Limb (tissue), 2 donors: ENCODE data around the gene LINC00305.

Source experiments
- DNase-seq, 2 donors: peaks; one replicate each; pipeline ENCODE4 v3.0.0-alpha.2; 2016; ENCODE audit errors: extremely low spot score in 2 of 2

LINC00305 gene

DNA sequence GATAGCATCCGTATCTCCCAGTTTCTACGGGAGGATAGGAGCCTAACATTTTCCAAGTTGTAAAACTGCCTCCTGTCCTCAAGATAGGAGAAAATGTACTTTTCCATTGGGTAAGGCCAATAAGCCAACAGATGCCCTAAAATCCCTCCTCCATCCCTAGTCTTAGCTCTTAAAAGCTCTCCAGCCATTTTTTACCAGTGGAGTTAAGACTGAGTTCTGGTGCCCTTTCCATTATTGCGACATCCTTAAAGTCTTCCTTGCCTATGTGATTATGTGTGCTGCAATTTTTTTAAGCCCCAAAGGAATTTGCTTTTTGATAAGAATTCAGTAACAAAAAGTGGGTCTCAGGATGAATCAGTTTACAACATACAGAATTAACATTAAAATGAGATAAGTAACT, 33.0 kb downstream of the LINC00305 start:
- DNase-seq: no peak

DNA sequence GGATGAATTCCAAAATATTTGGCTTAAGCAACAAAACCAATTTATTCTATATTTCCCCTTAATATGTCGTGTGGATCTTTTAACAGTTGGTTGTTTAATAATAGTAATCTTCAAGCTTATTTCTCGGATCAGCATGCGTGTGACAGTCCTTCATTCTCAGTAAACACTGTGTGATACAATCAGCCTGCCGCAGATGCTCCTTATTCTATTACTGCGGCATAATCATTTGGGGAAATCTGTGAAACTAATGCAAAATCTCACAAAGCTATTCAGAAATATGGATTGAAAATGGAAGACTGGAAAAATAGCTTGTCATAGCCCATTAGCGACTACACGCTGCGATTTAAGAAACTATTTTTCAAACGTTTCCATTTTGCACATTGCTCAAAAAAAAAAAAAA, 36.9 kb downstream of the LINC00305 start:
- no peak for DNase-seq

DNA sequence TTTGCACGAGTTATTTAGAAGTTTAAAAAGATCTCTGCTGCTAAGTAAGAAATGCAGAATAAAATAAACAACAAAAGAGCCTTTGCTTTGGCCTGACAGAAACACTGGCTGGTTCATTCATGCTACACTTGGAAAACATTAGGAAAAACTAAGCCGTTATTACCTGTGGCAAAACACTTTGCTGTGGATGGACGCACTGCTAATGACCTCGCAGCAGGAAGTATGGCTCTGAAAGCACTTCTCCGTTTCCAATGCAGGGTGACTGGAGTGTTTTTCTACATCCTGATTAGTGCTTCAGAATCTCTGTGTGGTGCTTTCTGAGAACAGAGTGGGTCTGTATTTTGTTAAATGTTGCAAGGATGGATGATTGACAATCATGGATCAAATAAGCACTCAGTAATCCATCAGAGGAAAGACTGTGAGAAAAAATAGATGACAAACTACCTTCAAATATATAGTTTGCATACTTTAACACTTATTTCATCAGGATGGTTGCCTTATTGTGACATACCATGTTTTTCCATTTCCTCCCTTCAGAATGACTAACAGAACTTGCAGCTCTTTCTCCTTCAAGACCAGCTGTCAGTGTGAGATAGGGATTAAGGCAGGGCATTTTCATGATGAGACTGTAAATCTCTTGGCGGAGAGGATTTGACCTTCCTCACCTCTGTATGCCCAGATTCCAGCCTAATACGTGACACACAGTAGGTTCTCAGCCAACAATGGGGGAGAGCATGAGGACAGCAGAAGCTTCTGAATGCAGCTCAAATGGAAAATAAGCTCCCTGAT, 38.0 kb downstream of the LINC00305 start:
- DNase-seq: no peak

DNA sequence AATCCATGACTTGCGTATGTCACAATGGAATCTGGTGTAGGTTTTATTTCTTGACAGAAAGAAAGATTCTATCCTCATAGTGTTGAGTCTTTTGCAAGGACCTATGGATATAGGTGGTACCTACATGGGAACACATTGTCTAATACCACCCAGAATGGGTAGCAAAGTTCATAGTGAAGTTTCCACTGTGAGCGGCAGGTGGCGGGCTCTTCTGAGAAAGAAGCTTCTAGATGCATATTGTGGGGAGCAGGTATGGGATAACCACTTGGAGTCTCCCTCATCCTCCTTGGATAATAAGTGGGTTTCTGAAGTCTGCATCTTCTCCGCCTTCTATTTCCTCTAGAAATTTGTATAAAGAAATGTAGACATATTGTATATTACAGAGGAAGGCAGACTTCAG, 44.9 kb downstream of the LINC00305 start:
- no peak for DNase-seq

DNA sequence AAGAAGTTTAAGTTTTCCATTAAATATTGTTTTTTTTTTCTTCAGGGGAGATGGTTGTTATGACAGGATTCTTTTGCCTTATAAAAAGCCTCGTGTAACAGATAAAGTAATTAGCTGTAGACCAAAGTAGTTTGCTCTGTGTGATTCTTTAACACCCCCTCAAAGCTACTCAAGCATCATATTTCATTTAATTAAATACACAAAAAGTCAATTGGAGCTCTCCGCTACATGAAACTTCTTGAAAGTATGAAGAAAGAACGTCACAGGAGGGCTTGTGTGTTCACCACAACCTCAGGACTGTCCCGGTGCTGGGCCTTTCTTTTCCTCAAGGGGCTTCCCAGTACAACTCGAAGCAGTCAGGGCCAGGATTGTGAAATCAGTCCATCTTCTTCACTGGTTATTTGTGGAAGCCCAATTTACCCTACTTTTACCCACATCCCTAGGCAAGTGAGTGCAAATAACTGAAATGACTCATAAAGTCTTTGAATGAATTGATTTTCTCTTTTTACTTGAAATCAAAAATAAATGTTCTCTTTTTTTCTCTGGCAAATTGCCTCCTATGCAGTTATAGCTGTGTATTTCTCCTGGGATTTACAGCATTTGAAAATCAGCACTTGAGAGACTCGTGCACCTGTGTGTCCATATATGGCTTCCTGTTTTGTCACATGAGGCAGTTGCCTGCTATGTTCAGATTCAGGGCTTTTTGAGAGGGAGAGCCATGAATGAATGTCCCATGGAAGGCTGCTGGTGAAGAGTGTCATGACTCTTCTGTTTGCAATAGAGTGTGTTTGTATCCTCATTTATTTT, 48.6 kb downstream of the LINC00305 start:
- no peak for DNase-seq

DNA sequence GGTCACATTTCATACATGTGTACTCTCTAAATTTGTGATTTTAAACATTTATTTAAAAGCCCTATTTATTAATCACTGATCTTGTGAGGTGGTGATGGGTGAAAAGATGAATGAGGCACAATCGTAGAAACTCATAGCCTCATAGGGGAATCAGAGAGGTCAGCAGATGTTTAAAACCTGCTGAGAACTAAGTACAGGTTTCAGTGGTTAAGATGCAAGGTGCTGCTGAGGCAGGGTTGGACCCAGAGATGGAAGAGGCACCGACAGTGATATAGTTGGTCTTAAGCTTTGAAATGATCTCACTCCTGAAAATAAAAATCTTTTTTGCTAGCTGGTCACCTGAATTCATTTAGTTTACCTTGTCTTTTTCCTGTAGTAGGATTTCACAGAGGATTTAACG, 49.6 kb downstream of the LINC00305 start:
- no peak for DNase-seq

DNA sequence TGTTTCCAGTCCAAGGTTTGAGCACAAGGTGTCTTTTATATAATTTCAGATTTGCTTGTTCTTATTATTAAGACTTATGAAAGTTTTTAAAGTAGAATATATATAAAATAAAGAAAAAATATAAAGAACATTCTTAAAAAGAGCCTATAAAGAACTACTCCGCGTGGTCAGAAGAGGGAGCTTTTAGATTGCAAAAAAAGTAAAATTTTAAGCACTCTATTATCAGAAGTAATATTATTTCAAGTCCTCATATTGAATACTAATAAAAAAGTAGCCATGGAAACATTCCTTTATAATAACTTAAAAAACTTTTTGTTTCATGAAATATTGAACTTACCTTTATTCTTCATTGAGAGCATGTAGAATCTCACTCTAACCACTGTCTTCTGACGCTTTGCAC, 51.4 kb downstream of the LINC00305 start:
- DNase-seq: peak in 1 of 2 donors; percentile 53

DNA sequence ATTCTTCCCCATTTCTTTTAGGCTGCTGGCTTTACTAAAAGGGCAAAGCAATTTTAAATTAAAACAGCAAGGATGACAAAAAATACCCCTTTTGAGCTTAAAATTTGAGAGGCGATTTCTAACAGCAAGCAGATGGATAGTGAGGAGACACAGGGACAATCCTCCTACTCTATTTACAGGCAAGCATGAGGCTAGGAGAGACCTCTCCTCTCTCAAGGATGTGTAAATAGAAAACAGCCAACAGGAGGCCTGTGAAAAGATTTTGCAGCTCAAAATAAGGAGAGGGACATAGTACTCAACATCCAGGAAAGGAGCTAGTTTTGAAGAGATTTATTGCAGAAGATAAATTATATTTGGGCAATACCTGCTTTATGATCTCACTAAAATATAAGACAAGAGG, 53.8 kb downstream of the LINC00305 start:
- DNase-seq: no peak

DNA sequence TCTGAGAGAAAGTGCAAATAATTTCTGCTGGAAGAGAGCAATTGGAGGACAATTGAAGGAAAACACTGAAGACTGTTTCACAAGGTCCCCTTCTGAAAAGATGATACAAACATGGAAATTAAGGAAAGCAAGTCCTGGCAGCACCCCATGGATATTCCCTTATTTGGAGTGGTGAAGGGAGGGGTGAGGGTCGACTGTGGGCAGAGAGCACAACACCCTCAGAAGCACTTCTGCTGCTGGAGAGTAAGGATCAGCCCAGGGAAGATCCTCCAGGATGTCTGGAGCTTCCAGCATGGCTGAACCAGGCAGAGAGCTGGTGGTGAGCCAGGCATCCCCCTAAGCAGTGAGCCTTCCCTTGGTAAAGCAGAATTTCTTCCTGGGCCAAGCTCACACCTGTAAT, 54.7 kb downstream of the LINC00305 start:
- DNase-seq: no peak

DNA sequence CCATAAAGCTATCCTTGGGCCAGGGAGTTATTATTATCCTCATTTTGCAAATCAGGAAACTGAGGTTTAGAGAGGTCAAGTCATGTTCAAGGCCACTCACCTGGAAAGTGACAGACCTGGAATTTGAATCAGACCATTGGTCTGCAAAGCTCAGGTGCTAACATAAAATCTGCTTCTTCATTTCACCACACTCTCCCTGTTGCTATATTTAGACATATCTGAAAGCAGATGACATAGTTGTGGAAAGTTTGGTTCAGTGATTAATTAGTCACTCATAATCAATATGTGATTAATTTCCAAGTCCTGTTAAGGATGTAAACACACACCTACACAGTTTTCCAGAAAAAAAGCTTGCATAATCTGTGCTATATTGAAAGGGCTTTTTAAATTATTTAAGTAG, 57.4 kb downstream of the LINC00305 start:
- DNase-seq: no peak

DNA sequence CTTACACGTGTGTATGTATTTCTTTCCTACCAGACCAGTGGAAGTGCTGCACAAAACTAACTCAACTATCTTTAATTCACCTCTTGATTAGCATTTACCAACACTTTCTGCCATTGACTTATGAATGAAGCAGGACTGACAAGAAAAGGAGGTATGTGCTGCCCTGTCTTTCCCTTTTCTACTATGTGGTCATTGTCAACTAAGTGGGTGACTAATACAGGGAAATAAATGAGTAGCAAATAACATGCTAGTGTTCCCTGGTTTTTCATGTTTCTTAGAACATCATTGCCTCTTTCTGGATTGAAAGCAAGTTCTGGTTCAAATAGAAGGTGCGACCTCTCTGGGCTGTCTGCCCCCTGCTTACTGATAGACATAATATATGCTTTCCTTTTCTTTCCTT, 58.0 kb downstream of the LINC00305 start:
- no peak for DNase-seq

DNA sequence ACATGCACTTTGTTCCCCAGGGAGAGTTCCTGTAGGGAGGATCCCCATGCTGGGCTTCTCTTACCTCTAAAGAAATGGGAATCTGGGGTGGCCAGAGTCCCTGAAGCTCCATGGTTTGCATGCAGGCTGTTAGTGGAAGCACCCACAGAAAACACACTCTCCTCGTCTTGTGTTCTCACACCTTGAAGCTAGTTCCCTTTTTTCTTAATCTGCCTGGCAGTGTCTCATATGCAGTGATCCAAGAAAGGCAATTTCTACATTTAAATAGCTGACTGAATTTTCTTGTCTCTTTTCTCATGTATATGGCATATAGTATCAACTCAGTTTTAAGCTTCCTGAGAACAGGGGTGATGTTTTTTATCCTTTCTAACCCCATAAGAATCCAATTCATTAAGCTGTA, 65.0 kb downstream of the LINC00305 start:
- no peak for DNase-seq

DNA sequence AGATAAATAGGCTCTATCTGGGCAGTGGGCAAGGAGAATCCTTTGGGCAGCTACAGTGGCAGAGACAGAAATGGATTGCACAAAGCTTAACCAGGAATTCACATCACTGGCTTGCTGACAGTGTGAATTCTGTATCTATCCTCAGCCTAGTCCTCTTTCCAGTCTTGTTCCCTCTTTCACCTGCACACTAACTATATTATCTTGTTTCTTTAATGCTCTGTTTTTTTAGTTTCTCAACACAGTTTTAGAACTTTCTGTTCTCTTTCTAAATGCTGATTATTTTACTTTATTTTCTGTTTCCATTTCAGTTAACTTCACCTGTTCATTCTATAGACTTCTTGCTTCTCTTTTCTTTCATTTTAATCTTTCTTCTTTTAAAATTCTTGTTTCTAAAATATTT, 66.4 kb downstream of the LINC00305 start:
- no peak for DNase-seq

DNA sequence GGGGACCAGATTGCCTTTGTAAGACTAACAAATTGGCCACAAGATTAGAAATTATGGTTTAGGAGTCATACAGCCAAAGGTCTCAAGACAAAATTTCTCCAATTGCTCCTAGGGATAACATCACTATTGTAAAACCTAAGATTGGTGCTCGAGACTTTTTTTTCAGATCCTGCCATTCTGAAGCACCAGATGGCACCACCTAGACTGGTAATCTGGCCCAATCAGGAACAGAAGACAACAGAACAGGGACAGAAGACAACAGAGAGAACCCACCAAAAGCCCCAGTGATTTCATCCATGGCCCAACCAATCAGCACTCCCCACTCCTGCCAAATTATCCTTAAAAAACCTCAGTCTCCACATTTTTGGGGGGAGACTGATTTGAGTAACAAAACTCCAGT, 66.8 kb downstream of the LINC00305 start:
- DNase-seq: no peak

DNA sequence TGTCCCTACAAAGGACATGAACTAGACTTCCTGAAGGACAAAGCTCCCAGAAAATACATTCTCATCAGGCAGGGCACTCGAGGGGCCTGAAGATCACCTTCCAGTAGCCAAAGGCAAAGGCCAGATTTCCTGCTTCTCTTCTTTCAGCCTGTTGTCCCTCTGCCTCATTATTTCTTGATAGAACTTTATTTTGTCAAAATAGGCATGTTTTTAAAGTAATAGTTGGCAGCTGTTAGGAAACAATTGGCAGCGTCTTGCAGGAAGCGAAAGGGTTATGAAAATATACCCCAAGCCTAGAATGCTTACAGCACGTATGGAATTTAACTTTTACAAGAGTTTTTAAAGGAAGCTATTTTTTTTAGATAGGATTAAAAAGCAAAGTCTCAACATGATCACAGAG, 74.9 kb downstream of the LINC00305 start:
- DNase-seq: no peak

DNA sequence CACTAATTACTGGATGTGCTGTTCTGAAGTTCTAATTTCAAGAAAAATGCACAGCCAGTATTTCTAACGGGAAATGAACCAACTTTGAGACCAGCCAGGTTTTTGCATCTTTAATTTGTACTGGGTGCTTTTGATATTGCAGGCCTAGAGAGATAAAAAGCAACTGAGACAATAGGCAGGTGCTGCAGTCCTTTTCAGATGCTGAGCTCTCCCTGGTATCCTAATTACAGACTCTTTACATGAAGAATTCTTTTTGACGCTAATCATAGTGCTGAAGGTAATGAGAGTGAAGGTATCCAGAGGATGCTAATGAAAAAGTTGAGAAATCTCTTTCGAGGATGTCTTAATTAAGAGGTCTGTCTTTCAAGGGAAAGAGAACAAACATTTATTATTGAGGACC, 93.9 kb downstream of the LINC00305 start:
- no peak for DNase-seq

DNA sequence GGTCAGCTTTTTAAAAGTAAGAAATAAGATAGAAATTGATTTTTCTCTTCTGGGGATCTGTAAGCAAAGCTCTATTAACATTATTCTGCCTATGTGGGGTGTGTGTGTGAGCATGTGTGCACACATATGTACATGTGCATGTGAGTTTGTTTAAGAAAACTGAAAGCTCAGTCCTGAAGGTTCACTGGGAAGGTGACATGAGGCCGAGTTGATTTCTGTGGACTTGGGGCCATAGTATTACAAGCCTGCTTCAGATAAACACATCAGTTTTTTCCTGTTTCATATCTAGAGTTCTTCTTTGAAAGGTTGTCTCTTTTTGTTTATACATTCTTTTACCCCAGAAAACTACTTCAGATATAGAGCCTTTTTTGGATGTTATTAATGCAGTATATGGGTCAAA, 95.6 kb downstream of the LINC00305 start:
- DNase-seq: no peak

DNA sequence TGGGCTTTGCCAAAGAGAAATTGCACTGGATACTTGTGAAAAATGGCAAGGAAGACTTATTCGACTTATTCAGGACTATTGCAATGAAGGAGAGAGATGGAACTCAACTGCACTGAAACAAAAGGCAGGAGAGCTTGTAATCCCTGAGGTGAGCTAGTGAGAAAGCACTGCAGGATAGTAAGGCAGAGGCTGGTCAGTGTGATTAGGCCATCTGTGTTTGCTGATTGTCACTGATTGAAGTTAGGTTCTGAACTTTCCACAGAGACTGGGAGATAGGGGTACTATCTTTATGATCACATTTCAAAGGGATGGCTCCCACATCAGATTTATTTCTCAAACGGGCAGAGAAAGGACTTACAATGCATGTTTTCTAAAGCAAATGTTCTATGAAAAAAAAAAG, 96.1 kb downstream of the LINC00305 start:
- DNase-seq: no peak

DNA sequence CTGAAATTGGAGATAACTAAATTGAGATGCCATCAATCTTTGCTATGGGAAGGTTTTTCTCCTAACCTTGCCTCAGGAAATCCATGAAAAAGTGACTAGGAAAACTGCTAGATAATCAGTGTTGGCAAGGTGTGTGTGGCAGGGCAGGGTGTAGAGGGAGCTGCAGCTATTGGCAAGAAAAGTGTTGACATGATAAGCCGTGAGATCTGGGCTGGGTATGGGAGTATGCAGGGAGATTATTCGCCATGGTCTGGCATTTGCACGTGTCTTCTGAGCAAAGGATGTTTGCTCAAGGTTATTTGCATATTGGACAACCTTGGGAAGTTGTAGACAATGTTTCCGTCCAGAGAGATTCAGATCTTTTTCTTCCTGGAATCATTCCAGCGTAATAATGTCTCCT, 104.3 kb downstream of the LINC00305 start:
- DNase-seq: no peak

DNA sequence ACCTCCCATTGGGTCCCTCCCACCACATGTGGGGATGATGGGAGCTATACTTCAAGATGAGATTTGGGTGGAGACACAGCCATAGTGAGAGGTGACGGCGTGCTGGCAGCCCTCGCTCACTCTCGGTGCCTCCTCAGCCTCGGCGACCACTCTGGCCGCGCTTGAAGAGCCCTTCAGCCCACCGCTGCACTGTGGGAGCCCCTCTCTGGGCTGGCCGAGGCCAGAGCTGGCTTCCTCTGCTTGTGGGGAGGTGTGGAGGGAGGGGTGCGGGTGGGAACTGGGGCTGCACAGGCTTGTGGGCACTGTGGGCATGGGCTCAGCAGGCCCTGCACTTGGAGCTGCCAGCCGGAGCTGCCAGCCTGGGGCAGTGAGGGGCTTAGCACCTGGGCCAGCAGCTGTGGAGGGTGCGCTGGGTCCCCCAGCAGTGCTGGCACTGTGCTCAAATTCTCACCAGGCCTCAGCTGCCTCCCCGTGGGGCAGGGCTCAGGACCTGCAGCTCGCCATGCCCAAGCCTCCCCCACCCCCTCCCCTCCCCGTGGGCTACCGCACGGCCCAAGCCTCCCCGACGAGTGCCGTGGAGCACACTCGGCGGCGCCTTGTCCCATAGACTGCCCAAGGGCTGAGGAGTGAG, 106.0 kb downstream of the LINC00305 start:
- no peak for DNase-seq

DNA sequence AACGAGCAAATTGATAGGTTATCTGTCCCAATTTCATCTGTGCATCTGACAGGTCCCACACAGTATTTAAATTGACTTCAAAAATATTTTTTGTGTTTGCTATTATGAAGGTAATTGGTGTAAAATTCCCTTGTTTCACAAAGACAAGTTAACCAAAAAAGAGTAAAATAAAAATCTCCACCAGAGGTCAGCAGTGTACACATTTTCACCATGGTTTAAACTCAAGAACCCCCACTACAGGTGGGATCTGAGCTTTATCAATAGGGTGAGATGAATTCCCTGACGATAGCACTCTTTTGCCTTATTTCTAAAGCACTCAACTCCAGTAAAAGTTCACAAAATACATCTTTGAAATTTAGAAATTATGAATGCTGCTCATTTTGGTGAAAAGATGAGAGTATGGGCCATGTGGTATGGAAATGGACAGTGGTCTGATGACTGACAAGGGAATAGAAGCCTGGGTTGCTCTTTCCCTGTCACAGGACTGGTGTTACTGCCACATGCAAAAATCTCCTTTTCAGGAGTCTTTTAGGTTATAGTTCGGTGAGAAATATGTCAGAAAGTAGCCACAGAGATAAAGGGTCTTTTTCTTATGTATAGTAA, 111.0 kb downstream of the LINC00305 start:
- no peak for DNase-seq

DNA sequence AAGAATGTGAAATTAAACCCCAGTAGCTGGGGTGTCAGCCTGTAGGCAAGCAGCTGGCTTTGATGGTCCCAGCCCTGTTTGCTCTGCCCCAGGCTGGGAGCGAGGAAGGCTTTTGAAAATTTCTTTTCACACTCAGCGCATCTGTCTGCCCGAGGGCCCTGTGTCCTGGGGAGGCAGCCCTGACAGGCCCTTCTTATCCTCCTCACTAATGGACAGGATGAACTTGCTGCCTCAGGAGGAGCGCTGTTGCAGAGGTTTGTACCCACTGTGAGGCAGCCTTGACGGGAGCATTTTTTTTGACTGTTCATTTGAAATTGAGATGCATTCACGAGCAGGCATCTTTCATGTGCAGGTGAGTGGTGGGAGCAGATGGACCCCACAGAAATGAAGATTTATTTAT, 116.6 kb downstream of the LINC00305 start:
- DNase-seq: no peak
